Measurements from ENCODE around the gene CASR. TPM values are rescaled to one million over a fixed set of nuclear protein-coding genes. Genes with fewer than 3 reads are reported as not detected.

The CASR gene
- total RNA-seq, 4 donors from 2014 or later = under 0.01 TPM; not detected in 3

- no peak for TF ChIP-seq CTCF (IDR thresholded peaks at IDR 0.05; ENCODE audit: low read depth)
Observed at GRCh38 chr3:122232485-122232884, 49.0 kb downstream of the CASR start.

- TF ChIP-seq CTCF (IDR thresholded peaks at IDR 0.05; ENCODE audit: low read depth) = no peak
Observed at GRCh38 chr3:122233101-122233952, 49.9 kb downstream of the CASR start.

GRCh38 chr3:122234117-122234516 lies 50.6 kb downstream of the CASR start:
- TF ChIP-seq CTCF (IDR thresholded peaks at IDR 0.05; ENCODE audit: low read depth) = no peak

- TF ChIP-seq CTCF (IDR thresholded peaks at IDR 0.05; ENCODE audit: low read depth) = no peak
Observed at GRCh38 chr3:122235147-122235546, 51.7 kb downstream of the CASR start.

- TF ChIP-seq CTCF (IDR thresholded peaks at IDR 0.05; ENCODE audit: low read depth) = no peak
Observed at GRCh38 chr3:122239112-122239511, 55.6 kb downstream of the CASR start.

- TF ChIP-seq CTCF (IDR thresholded peaks at IDR 0.05; ENCODE audit: low read depth) = no peak
Observed at GRCh38 chr3:122245513-122246174, 62.2 kb downstream of the CASR start.

- no peak for TF ChIP-seq CTCF (IDR thresholded peaks at IDR 0.05; ENCODE audit: low read depth)
Observed at GRCh38 chr3:122246199-122246598, 62.7 kb downstream of the CASR start.
